Measurements from ENCODE around the gene INTS15. TPM values are rescaled to one million over a fixed set of nuclear protein-coding genes. Genes with fewer than 3 reads are reported as not detected.
"Not testable (repeated sequence)": the region's sequence is repeated elsewhere in the genome, so short reads cannot be mapped to it uniquely, and the experiment has no call there.

The INTS15 gene
- total and polyA plus RNA-seq, 8 donors = 12.4 to 23.0 (median 14.8) TPM

- no peaks in the 10 kb centered on the region for H3K27me3 ChIP-seq
- peaks cover 0 to 4% (median 0%) of the 10 kb centered on the region in 3 donors for H3K4me1 ChIP-seq
- H3K9me3 ChIP-seq = no peaks in the 10 kb centered on the region
- intact Hi-C loops (cut with DNase I) = no loop called here
- 61 to 67% methylated on average over 14 of the region's 14 CpGs for WGBS, 2 donors
- TF ChIP-seq, protein P1, sequence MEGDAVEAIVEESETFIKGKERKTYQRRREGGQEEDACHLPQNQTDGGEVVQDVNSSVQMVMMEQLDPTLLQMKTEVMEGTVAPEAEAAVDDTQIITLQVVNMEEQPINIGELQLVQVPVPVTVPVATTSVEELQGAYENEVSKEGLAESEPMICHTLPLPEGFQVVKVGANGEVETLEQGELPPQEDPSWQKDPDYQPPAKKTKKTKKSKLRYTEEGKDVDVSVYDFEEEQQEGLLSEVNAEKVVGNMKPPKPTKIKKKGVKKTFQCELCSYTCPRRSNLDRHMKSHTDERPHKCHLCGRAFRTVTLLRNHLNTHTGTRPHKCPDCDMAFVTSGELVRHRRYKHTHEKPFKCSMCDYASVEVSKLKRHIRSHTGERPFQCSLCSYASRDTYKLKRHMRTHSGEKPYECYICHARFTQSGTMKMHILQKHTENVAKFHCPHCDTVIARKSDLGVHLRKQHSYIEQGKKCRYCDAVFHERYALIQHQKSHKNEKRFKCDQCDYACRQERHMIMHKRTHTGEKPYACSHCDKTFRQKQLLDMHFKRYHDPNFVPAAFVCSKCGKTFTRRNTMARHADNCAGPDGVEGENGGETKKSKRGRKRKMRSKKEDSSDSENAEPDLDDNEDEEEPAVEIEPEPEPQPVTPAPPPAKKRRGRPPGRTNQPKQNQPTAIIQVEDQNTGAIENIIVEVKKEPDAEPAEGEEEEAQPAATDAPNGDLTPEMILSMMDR (IDR thresholded peaks at IDR 0.05) = no peak
- peaks cover 0 to 7% (median 0%) of the 10 kb centered on the region in 3 donors for H3K36me3 ChIP-seq
- DNase-seq = peak in 1 of 6 donors; percentile 69
- no peak for ATAC-seq
- no peak overlapping the region for H3K27ac ChIP-seq
- no peak for FAIRE-seq
- H3K4me3 ChIP-seq = peak overlapping the region in 3 of 4 donors; percentile 64 to 76 (median 74)
Observed at GRCh38 chr7:6576024-6576866, 13.6 kb upstream of the INTS15 start.

DNA sequence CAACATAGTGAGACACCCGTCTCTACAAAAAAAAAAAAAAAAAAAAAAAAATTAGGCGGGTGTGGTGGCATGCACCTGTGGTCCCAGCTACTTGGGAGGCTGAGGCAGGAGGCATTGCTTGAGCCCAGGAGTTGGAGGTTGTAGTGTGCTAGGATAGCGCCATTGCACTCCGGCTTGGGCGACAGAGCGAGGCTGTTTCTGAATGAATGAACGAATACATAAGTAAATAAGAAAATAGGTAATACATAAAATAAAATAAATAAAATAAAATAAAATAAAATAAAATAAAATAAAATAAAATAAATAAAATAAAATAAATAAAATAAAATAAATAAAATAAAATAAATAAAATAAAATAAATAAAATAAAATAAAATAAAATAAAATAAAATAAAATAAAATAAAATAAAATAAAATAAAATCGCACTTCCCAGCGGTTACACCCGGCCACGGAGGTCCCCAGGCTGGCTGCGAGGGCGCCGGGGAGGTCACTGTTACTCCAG lies 12.9 kb upstream of the INTS15 start:
- peak in 2 of 6 donors; percentile 24 to 41 for DNase-seq
- WGBS, 2 donors = 7 to 8% methylated on average over 13 to 14 of the region's 14 CpGs
- intact Hi-C loops (cut with DNase I); H3K9me3 ChIP-seq; H3K36me3 ChIP-seq; FAIRE-seq; H3K27me3 ChIP-seq; H3K4me1 ChIP-seq: not testable (repeated sequence)
- Histone ChIP-seq H3K27ac (peak overlapping the region; percentile 79 to 96 (median 88)), H3K4me3 (peak overlapping the region; percentile 47 to 76 (median 69))
- ATAC-seq = peak in 1 of 4 donors; percentile 42

GRCh38 chr7:6577369-6578113 lies 12.3 kb upstream of the INTS15 start, which contains the start of gene ZDHHC4:
TSS of gene ZDHHC4 (plus strand) at chr7:6577454. CDS start at chr7:6580562, 3,108 bp downstream.
- Histone ChIP-seq H3K36me3 (peaks cover 0 to 7% (median 5%) of the 10 kb centered on the region in 3 donors), H3K4me3 (peak within 1 kb of the TSS; percentile 47 to 76 (median 69)), H3K4me1 (peaks cover 0 to 4% (median 0%) of the 10 kb centered on the region in 3 donors), H3K27me3 (no peaks in the 10 kb centered on the region), H3K9me3 (no peaks in the 10 kb centered on the region), H3K27ac (peak within 1 kb of the TSS; percentile 79 to 96 (median 88))
- TF ChIP-seq, protein P1 (IDR thresholded peaks at IDR 0.05) = no peak
- DNase-seq (peak; percentile 80 to 95 (median 86)), ATAC-seq (peak; percentile 97 to 100 (median 98)), FAIRE-seq (no peak)
- WGBS, 2 donors = 10 to 15% methylated on average over 49 to 51 of the region's 51 CpGs
- intact Hi-C loops (cut with DNase I) = no loop called here

DNA sequence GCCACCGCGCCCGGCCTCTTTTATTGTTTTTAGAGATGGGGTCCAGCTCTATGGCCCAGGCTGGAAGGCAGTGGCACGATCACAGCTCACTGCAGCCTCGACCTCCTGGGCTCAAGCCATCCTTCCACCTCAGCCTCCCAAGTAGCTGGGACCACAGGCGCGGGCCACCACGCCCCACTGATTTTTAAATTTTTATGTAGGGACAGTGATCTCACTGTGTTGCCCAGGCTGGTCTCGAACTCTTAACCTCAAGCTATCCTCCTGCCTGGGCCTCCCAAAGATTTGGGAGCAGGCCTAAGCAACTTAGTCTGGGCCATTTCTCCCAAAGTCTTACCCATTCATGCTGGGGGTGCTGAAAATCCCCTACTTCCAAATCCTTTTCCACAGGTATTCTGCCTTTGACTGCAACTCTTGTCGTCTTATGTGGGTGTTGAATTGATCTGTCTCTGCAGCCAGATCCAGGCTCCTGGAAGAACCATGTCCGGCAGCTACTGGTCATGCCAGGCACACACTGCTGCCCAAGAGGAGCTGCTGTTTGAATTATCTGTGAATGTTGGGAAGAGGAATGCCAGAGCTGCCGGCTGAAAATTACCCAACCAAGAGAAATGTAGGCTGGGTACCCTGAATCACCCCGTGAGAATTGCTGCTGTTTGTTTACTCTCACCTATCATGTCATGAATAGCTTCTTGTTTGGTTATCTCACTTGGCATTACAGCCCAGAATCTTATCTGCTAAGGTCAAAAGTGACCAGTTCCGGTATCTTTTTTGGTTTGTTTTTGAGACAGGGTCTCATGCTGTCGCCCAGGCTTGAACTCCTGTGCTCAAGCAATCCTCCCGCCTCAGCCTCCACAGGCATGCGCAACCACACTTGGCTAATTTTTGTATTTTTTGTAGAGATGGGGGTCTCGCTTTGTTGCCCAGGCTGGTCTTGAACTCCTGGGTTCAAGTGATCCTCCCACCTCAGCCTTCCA lies 11.4 kb upstream of the INTS15 start:
- peak in 1 of 6 donors; percentile 20 for DNase-seq
- WGBS, 2 donors = 72 to 75% methylated on average over 18 of the region's 18 CpGs
- no peaks in the 10 kb centered on the region for H3K9me3 ChIP-seq
- peak overlapping the region in 3 of 4 donors; percentile 79 to 88 (median 88) for H3K27ac ChIP-seq
- peak overlapping the region in 3 of 4 donors; percentile 64 to 76 (median 74) for H3K4me3 ChIP-seq
- H3K27me3 ChIP-seq = no peaks in the 10 kb centered on the region
- TF ChIP-seq, protein P1 (IDR thresholded peaks at IDR 0.05) = no peak
- peaks cover 0 to 4% (median 0%) of the 10 kb centered on the region in 3 donors for H3K4me1 ChIP-seq
- no peak for FAIRE-seq
- peaks cover 0 to 10% (median 5%) of the 10 kb centered on the region in 3 donors for H3K36me3 ChIP-seq
- intact Hi-C loops (cut with DNase I) = no loop called here
- no peak for ATAC-seq

Data from pancreas (tissue), 10 donors.